ENCODE data around the gene MUC6.

MUC6 gene

DNA sequence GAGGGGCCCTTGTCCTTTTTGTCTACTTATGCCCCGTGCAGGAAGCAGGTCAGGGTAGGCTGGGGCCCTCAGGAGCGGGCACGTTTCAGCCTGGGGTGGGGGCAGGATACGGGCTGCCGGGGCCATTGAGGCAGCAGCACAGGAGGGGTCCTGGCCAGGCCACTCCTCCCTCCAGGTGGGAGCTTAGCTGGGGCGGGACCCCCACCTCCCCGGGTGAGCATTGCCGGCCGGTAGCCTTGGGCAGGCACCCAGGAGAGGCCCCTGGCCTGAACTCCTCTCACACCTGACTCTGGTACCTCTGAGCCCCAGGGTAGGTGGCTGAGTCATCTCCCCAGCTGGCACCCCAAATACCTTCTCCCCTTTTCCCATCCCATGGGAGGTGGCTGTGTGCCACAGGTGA lies 5.0 kb upstream of the MUC6 start:
- DNase-seq (ENCODE audit: extremely low spot score): no peak
- ChIA-PET POLR2A (no interaction called here), CTCF (interaction anchor here (0.9 kb wide), 1 partner anchor 9 kb away, joined by 3 read pairs; no protein-coding TSS in a partner anchor)
- TF ChIP-seq LEF1 (IDR thresholded peaks at IDR 0.05; ENCODE audit: borderline replicate concordance) (no peak), FOXK2 (IDR thresholded peaks at IDR 0.05) (no peak), SP1 (IDR thresholded peaks at IDR 0.05) (no peak), L3MBTL2 (conservative IDR thresholded peaks at IDR 0.05) (no peak), ELF4 (IDR thresholded peaks at IDR 0.05) (no peak), FOXA1 (IDR thresholded peaks at IDR 0.05) (no peak), CTBP1 (IDR thresholded peaks at IDR 0.05; ENCODE audit: borderline replicate concordance) (no peak), ZNF384 (IDR thresholded peaks at IDR 0.05) (no peak), FOXM1 (IDR thresholded peaks at IDR 0.05; ENCODE audit: borderline replicate concordance) (no peak)

GRCh38 chr11:1041149-1041467 lies 4.6 kb upstream of the MUC6 start:
- no peak for TF ChIP-seq L3MBTL2 (conservative IDR thresholded peaks at IDR 0.05)
- TF ChIP-seq ELF4 (IDR thresholded peaks at IDR 0.05): no peak
- TF ChIP-seq LEF1 (IDR thresholded peaks at IDR 0.05; ENCODE audit: borderline replicate concordance): no peak
- no peak for TF ChIP-seq ZNF384 (IDR thresholded peaks at IDR 0.05)
- TF ChIP-seq HDGF (IDR thresholded peaks at IDR 0.05; ENCODE audit: borderline replicate concordance): no peak
- no peak for TF ChIP-seq SP1 (IDR thresholded peaks at IDR 0.05)
- no peak for TF ChIP-seq SUZ12 (IDR thresholded peaks at IDR 0.05)
- TF ChIP-seq BHLHE40 (IDR thresholded peaks at IDR 0.05; ENCODE audit: borderline replicate concordance): no peak
- no peak for TF ChIP-seq FOXA1 (IDR thresholded peaks at IDR 0.05)
- no peak for TF ChIP-seq ARNT (IDR thresholded peaks at IDR 0.05)
- no peak for TF ChIP-seq NFRKB (IDR thresholded peaks at IDR 0.05)
- no peak for TF ChIP-seq FOXM1 (IDR thresholded peaks at IDR 0.05; ENCODE audit: borderline replicate concordance)
- TF ChIP-seq TARDBP (IDR thresholded peaks at IDR 0.05): no peak
- no peak for TF ChIP-seq CTBP1 (IDR thresholded peaks at IDR 0.05; ENCODE audit: borderline replicate concordance)
- TF ChIP-seq, protein P1, sequence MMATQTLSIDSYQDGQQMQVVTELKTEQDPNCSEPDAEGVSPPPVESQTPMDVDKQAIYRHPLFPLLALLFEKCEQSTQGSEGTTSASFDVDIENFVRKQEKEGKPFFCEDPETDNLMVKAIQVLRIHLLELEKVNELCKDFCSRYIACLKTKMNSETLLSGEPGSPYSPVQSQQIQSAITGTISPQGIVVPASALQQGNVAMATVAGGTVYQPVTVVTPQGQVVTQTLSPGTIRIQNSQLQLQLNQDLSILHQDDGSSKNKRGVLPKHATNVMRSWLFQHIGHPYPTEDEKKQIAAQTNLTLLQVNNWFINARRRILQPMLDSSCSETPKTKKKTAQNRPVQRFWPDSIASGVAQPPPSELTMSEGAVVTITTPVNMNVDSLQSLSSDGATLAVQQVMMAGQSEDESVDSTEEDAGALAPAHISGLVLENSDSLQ (IDR thresholded peaks at IDR 0.05): no peak
- TF ChIP-seq FOXK2 (IDR thresholded peaks at IDR 0.05): no peak
- DNase-seq (ENCODE audit: extremely low spot score): no peak
- ChIA-PET CTCF (interaction anchor here (0.9 kb wide), 1 partner anchor 10 kb away, joined by 3 read pairs; no protein-coding TSS in a partner anchor), POLR2A (no interaction called here)

GRCh38 chr11:1040428-1041148 lies 4.1 kb upstream of the MUC6 start:
- TF ChIP-seq FOXK2 (IDR thresholded peaks at IDR 0.05): no peak
- no peak for TF ChIP-seq NFRKB (IDR thresholded peaks at IDR 0.05)
- TF ChIP-seq TARDBP (IDR thresholded peaks at IDR 0.05): no peak
- TF ChIP-seq L3MBTL2 (conservative IDR thresholded peaks at IDR 0.05): no peak
- TF ChIP-seq ELF4 (IDR thresholded peaks at IDR 0.05): no peak
- no peak for TF ChIP-seq CTBP1 (IDR thresholded peaks at IDR 0.05; ENCODE audit: borderline replicate concordance)
- ChIA-PET POLR2A (no interaction called here), CTCF (no interaction called here)
- DNase-seq (ENCODE audit: extremely low spot score): no peak

DNA sequence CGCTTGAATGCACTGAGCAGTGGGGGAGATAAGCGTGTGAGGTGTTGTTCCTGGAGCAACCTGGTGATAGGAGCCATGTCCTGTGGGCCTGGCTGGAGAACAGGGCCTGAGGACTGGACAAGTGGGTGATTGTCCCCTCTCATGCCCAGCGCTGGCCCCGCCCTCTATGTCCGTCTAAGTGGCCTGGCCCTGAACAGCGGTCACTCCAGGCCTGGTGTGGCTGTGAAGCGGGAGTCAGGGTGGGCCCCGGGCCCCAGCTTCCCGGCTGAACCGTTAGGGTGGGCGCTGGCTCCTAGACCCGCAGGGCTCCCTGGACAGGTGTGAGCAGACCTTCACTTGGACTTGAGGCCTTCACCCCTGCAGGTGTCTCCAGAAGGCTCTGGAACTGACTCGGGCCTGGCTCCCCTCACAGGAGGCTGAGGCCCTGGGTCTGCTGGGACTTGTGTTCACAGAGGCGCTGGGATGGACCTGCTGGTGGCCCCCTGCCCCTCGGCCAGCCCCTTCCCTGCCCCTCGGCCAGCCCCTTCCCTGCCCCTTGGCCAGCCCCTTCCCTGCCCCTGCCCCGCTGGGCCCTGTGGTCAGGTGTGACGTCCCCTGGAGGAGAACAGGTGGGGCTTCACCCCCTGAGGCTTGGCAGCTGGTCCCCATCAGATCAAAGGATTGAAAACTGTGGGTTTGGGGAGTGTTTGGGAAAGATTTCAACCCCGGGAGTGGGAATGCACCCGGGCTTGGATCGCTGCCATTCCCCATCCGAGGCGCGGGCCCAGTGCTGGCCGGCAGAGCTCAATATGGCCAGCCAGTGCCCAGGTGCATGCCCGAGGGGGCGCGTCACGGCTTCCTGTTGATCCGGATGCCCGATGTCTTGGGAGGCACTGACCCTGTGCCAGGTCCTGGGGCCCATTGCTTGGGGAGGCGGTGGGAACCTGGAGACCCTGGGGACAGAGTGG lies 3.2 kb upstream of the MUC6 start:
- CTCF ChIA-PET: no interaction called here
- POLR2A ChIA-PET: no interaction called here
- TF ChIP-seq BHLHE40 (IDR thresholded peaks at IDR 0.05; ENCODE audit: borderline replicate concordance) (no peak), FOXA1 (IDR thresholded peaks at IDR 0.05) (no peak), ARNT (IDR thresholded peaks at IDR 0.05) (no peak), ELF4 (IDR thresholded peaks at IDR 0.05) (no peak), LEF1 (IDR thresholded peaks at IDR 0.05; ENCODE audit: borderline replicate concordance) (no peak), CTBP1 (IDR thresholded peaks at IDR 0.05; ENCODE audit: borderline replicate concordance) (no peak), SUZ12 (IDR thresholded peaks at IDR 0.05) (no peak), L3MBTL2 (conservative IDR thresholded peaks at IDR 0.05) (no peak), FOXM1 (IDR thresholded peaks at IDR 0.05; ENCODE audit: borderline replicate concordance) (no peak), HDGF (IDR thresholded peaks at IDR 0.05; ENCODE audit: borderline replicate concordance) (no peak), ZNF384 (IDR thresholded peaks at IDR 0.05) (no peak), SP1 (IDR thresholded peaks at IDR 0.05) (no peak), FOXK2 (IDR thresholded peaks at IDR 0.05) (no peak), TARDBP (IDR thresholded peaks at IDR 0.05) (no peak)
- TF ChIP-seq, protein P1 (IDR thresholded peaks at IDR 0.05): no peak
- no peak for DNase-seq (ENCODE audit: extremely low spot score)

DNA sequence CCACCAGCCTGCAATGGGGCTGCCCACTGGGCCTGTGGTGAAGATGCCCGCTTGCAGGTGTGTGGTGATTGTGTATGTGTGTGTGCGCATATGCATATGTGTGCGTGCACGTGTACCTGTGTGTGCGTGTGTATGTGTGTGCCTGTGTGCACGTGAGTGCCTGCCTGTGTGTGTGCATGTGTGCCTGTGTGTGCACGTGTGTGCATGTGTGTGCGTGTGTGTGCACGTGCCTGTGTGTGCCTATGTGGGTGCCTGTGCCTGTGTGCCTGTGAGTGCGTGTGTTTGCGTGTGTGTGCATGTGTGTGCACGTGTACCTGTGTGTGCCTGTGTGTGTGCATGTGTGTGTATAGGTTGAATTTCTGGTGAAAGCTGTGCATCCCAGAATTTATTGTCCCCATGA lies 2.4 kb upstream of the MUC6 start:
- no peak for DNase-seq (ENCODE audit: extremely low spot score)
- CTCF ChIA-PET: no interaction called here
- POLR2A ChIA-PET: no interaction called here
- no peak for TF ChIP-seq FOXM1 (IDR thresholded peaks at IDR 0.05; ENCODE audit: borderline replicate concordance)
- TF ChIP-seq ELF4 (IDR thresholded peaks at IDR 0.05): no peak
- no peak for TF ChIP-seq LEF1 (IDR thresholded peaks at IDR 0.05; ENCODE audit: borderline replicate concordance)
- no peak for TF ChIP-seq CTBP1 (IDR thresholded peaks at IDR 0.05; ENCODE audit: borderline replicate concordance)
- no peak for TF ChIP-seq L3MBTL2 (conservative IDR thresholded peaks at IDR 0.05)
- TF ChIP-seq ZNF384 (IDR thresholded peaks at IDR 0.05): no peak
- TF ChIP-seq BHLHE40 (IDR thresholded peaks at IDR 0.05; ENCODE audit: borderline replicate concordance): no peak
- no peak for TF ChIP-seq HDGF (IDR thresholded peaks at IDR 0.05; ENCODE audit: borderline replicate concordance)
- no peak for TF ChIP-seq TARDBP (IDR thresholded peaks at IDR 0.05)
- TF ChIP-seq, protein P1 (IDR thresholded peaks at IDR 0.05): no peak
- TF ChIP-seq FOXK2 (IDR thresholded peaks at IDR 0.05): no peak
- no peak for TF ChIP-seq SP1 (IDR thresholded peaks at IDR 0.05)
- TF ChIP-seq FOXA1 (IDR thresholded peaks at IDR 0.05): no peak
- TF ChIP-seq ARNT (IDR thresholded peaks at IDR 0.05): no peak
- no peak for TF ChIP-seq SUZ12 (IDR thresholded peaks at IDR 0.05)
- TF ChIP-seq NFRKB (IDR thresholded peaks at IDR 0.05): no peak

Data from HEK293T (cell line).